B cell (primary cell): Measurements from ENCODE around the gene MAPT.

Experiments
- EZH2 ChIP-seq: IDR thresholded peaks from 2 replicates; pipeline ENCODE4 v1.6.1; 2012; ENCODE audit warnings: borderline replicate concordance, low read depth, mild to moderate bottlenecking, moderate library complexity, low read length; ENCODE audit not compliant: insufficient read depth, poor library complexity, severe bottlenecking
- TF ChIP-seq, protein P1 (sequence below): fragments of 200-600 bp; IDR thresholded peaks from one replicate; pipeline ENCODE4 v1.8.0; 2022; ENCODE audit warnings: antibody characterized with exemption, mild to moderate bottlenecking

GRCh38 chr17:46047398-46047797 is 153.0 kb downstream of the MAPT start:
- TF ChIP-seq, protein P1, sequence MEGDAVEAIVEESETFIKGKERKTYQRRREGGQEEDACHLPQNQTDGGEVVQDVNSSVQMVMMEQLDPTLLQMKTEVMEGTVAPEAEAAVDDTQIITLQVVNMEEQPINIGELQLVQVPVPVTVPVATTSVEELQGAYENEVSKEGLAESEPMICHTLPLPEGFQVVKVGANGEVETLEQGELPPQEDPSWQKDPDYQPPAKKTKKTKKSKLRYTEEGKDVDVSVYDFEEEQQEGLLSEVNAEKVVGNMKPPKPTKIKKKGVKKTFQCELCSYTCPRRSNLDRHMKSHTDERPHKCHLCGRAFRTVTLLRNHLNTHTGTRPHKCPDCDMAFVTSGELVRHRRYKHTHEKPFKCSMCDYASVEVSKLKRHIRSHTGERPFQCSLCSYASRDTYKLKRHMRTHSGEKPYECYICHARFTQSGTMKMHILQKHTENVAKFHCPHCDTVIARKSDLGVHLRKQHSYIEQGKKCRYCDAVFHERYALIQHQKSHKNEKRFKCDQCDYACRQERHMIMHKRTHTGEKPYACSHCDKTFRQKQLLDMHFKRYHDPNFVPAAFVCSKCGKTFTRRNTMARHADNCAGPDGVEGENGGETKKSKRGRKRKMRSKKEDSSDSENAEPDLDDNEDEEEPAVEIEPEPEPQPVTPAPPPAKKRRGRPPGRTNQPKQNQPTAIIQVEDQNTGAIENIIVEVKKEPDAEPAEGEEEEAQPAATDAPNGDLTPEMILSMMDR: no peak
- no peak for TF ChIP-seq EZH2
